ENCODE results near the gene LTO1.

GRCh38 chr11:69646493-69647389 lies 28.4 kb downstream of the LTO1 start:
- TF ChIP-seq, protein P1, sequence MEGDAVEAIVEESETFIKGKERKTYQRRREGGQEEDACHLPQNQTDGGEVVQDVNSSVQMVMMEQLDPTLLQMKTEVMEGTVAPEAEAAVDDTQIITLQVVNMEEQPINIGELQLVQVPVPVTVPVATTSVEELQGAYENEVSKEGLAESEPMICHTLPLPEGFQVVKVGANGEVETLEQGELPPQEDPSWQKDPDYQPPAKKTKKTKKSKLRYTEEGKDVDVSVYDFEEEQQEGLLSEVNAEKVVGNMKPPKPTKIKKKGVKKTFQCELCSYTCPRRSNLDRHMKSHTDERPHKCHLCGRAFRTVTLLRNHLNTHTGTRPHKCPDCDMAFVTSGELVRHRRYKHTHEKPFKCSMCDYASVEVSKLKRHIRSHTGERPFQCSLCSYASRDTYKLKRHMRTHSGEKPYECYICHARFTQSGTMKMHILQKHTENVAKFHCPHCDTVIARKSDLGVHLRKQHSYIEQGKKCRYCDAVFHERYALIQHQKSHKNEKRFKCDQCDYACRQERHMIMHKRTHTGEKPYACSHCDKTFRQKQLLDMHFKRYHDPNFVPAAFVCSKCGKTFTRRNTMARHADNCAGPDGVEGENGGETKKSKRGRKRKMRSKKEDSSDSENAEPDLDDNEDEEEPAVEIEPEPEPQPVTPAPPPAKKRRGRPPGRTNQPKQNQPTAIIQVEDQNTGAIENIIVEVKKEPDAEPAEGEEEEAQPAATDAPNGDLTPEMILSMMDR (conservative IDR thresholded peaks at IDR 0.05; ENCODE audit: low read length) = no peak
- TF ChIP-seq EZH2phosphoT487 (IDR thresholded peaks at IDR 0.05; ENCODE audit: borderline replicate concordance) = no peak
